Measurements from ENCODE around the gene UBE2E2.

UBE2E2 gene

DNA sequence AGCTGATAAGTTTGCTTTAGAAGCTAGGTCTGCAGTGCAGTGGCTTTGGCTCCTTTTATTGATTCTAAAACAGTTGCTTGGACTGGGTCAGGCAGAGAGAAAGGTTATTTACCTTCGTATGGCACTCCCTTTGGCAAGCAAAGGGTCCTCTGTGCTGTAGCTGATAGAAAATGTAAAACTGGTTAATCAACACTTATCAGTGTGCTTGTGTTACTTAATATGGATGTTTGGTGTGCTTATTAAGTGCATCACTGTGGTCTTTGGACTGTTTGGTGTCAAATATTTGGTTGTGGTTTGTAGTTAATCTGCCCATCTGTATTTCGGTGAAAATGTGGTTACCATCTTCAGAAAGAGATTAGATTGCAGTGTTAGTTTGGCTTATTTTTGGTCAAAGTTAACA is 16.0 kb downstream of the UBE2E2 start:
- Mint-ChIP-seq H3K27me3 (ENCODE audit: low read depth) (no peaks in the 10 kb centered on the region), H3K4me1 (peaks cover 19% of the 10 kb centered on the region), H3K9me3 (peaks cover 14% of the 10 kb centered on the region), H3K4me3 (no peak overlapping the region), H3K36me3 (ENCODE audit: low read depth) (peaks cover 19% of the 10 kb centered on the region), H3K27ac (peak overlapping the region in 2 of 3 experiments; percentile 16 to 33)
- TF ChIP-seq, protein P1, sequence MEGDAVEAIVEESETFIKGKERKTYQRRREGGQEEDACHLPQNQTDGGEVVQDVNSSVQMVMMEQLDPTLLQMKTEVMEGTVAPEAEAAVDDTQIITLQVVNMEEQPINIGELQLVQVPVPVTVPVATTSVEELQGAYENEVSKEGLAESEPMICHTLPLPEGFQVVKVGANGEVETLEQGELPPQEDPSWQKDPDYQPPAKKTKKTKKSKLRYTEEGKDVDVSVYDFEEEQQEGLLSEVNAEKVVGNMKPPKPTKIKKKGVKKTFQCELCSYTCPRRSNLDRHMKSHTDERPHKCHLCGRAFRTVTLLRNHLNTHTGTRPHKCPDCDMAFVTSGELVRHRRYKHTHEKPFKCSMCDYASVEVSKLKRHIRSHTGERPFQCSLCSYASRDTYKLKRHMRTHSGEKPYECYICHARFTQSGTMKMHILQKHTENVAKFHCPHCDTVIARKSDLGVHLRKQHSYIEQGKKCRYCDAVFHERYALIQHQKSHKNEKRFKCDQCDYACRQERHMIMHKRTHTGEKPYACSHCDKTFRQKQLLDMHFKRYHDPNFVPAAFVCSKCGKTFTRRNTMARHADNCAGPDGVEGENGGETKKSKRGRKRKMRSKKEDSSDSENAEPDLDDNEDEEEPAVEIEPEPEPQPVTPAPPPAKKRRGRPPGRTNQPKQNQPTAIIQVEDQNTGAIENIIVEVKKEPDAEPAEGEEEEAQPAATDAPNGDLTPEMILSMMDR (IDR thresholded peaks at IDR 0.05; ENCODE audit: unreplicated experiment in 3 of 3): no peak

DNA sequence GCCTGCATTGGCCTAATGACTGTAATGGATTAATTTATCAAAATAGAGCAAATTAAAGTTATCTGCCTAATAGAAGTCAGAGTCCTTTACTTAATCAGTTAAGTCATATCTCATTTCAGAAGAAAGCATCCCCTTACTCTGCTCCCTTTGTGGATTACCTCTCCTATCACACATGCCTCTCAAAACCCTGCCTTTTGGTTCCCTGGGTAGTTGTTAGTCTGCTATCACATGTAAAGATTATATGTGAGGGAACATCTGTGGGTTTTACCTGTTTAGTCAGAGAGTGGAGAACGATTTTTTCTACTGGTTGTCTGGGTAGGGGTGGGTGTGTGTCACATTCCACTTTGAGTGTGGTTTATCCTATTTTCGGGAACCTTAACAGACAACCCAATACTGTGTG is 16.4 kb downstream of the UBE2E2 start:
- H3K9me3 Mint-ChIP-seq: peaks cover 19% of the 10 kb centered on the region
- H3K27ac Mint-ChIP-seq: peak overlapping the region in 2 of 3 experiments; percentile 16 to 33
- no peak overlapping the region for H3K4me3 Mint-ChIP-seq
- H3K4me1 Mint-ChIP-seq: peaks cover 19% of the 10 kb centered on the region
- TF ChIP-seq, protein P1 (IDR thresholded peaks at IDR 0.05; ENCODE audit: unreplicated experiment in 3 of 3): no peak
- H3K27me3 Mint-ChIP-seq (ENCODE audit: low read depth): no peaks in the 10 kb centered on the region
- peaks cover 24% of the 10 kb centered on the region for H3K36me3 Mint-ChIP-seq (ENCODE audit: low read depth)

DNA sequence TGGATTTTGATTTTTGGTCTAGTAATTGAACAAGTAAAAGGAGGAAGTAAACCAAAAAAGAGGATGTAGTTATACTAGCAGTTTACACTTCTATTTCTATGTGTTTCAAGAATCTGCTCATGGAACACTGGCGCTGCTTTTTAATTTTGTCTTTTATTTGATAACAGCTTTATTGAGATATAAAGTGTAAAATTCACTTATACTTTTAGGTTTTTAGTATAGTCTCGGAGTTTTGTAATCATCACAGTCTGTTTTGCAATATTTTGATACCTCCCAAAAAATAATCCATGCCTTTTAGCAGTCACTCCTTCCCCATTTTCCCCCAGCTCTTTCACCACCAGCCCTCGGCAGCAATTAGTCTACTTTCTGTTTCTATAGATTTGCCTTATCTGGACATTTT is 18.0 kb downstream of the UBE2E2 start:
- TF ChIP-seq, protein P1 (IDR thresholded peaks at IDR 0.05; ENCODE audit: unreplicated experiment in 3 of 3): no peak
- H3K4me1 Mint-ChIP-seq: peaks cover 19% of the 10 kb centered on the region
- peaks cover 27% of the 10 kb centered on the region for H3K9me3 Mint-ChIP-seq
- no peaks in the 10 kb centered on the region for H3K27me3 Mint-ChIP-seq (ENCODE audit: low read depth)
- H3K36me3 Mint-ChIP-seq (ENCODE audit: low read depth): peaks cover 32% of the 10 kb centered on the region
- no peak overlapping the region for H3K27ac Mint-ChIP-seq
- no peak overlapping the region for H3K4me3 Mint-ChIP-seq

DNA sequence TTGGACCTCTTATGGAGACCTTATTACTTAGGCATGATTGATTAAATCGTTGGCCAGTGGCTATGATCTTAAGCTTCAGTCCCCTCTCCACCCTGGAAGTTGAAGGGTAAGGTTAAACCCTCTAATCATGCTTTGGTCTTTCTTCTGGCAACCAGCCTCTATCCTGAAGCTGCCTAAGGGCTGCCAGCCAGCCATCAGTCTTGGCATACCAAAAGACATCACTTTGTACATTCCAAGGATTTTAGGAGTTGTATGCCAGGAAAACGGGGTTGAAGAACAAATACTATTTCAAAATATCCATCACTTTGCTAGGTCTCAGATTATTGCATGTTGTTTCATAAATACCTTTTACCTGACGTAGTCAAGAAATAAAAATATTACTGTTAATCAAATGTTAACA is 28.9 kb downstream of the UBE2E2 start:
- H3K27ac Mint-ChIP-seq: no peak overlapping the region
- no peak overlapping the region for H3K4me3 Mint-ChIP-seq
- H3K36me3 Mint-ChIP-seq (ENCODE audit: low read depth): no peaks in the 10 kb centered on the region
- TF ChIP-seq, protein P1 (IDR thresholded peaks at IDR 0.05; ENCODE audit: unreplicated experiment in 3 of 3): no peak
- peaks cover 3% of the 10 kb centered on the region for H3K27me3 Mint-ChIP-seq (ENCODE audit: low read depth)
- H3K9me3 Mint-ChIP-seq: no peaks in the 10 kb centered on the region
- peaks cover 15% of the 10 kb centered on the region for H3K4me1 Mint-ChIP-seq

DNA sequence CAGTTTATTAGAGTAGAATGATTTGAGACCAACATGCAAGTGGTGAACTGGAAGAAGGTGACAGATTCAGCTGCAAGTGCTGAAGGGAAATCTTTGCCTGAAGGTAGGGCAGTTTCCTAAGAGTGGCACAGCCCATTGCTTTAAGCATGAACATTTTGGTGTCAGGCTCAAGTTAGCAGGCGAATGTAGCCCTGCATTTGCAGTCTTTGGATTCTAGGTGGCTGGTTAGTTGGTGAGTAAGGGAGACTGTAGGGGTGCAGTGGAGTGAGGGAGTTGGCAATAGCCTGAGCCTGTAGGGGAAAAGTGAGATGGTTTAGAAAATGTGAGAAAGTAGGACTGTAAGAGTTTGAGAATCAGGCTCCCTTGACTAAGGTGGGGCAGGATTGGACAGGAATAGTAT is 29.7 kb downstream of the UBE2E2 start:
- Mint-ChIP-seq H3K36me3 (ENCODE audit: low read depth) (no peaks in the 10 kb centered on the region), H3K4me1 (peaks cover 16% of the 10 kb centered on the region), H3K27me3 (ENCODE audit: low read depth) (peaks cover 3% of the 10 kb centered on the region), H3K4me3 (no peak overlapping the region), H3K27ac (no peak overlapping the region), H3K9me3 (no peaks in the 10 kb centered on the region)
- TF ChIP-seq, protein P1 (IDR thresholded peaks at IDR 0.05; ENCODE audit: unreplicated experiment in 3 of 3): no peak

DNA sequence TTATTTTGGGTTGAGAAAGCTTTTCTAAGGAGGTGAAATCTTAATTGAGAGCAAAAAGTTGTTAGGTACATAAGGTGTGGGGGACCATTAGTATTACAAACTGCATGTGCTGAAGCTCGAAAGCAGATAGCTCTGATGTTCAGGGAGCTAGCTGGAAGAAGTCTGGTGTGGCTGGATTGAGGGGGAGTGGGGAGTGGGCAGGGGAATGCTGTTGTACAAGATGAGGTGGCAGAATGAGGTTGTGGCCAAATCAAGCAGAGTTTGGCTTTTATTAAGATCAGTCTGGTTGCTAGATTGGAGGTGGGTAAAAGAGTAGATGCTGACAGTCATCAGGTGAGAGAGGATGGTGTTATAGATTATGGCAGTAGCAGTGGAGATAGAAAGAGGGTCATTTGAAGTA is 32.1 kb downstream of the UBE2E2 start:
- Mint-ChIP-seq H3K4me1 (peaks cover 16% of the 10 kb centered on the region), H3K27me3 (ENCODE audit: low read depth) (peaks cover 3% of the 10 kb centered on the region), H3K4me3 (no peak overlapping the region), H3K27ac (no peak overlapping the region), H3K36me3 (ENCODE audit: low read depth) (no peaks in the 10 kb centered on the region), H3K9me3 (no peaks in the 10 kb centered on the region)
- TF ChIP-seq, protein P1 (IDR thresholded peaks at IDR 0.05; ENCODE audit: unreplicated experiment in 3 of 3): no peak
